Activated gamma-delta T cell (primary cell): ENCODE results near the gene VASH2.
"Not testable (repeated sequence)": the region's sequence is repeated elsewhere in the genome, so short reads cannot be mapped to it uniquely, and the experiment has no call there.

Source experiments
- DNase-seq: peaks from one replicate; lab custom pipeline; 2025; lab: John Stamatoyannopoulos, UW
- total RNA-seq, 2 donors: gene quantifications; one replicate each; lab custom pipeline; 2026; lab: John Stamatoyannopoulos, UW

The VASH2 gene
- 0 to 0.04 reads per million in 2 donors for total RNA-seq

DNA sequence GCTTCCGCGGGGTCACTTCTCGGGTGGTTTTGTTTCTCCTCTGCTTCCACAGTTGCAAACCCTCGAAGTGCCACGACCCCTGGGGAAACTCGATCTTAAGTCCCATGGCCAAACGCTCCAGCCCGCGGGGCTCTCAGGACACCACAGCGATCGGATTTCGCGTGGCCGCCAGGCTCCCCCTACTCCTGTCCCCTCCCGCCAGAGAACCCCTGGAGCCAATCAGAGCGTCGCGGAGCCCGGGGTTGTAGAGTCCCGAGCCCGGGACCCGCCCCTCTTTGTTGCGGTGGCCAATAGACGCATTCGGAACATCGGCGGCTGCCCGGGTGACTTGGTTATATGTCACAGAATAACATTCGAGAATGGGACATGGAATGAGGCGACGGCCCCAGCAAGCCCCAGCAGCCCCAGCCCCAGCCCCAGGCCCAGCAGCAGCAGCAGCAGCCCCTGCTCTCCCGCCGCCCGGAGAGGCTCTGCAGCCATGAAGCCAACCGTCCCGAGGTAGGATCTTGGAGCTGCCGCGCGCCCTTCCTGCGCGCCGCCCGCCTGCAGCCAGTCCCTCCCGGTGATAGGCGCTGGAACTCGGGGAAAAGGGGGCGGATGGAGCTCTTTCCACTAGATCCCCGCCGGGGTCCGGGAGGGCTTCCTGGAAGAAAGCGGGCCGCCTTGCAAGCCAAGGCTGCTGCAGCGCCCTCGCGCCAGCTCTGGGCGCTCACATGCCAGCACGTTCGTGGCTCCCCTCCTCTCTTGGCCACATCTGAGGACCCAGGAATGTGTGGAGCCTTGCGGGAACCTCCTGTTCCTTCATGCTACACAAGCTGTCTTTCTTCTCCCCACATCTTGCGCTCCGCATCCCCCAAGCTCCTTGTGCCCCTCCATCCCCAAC is at the start of gene VASH2:
TSS of gene VASH2 (plus strand) at position 299 of the 883 bp plus-strand sequence. CDS start 1,002 bp downstream, outside the sequence.
- no peak for DNase-seq

DNA sequence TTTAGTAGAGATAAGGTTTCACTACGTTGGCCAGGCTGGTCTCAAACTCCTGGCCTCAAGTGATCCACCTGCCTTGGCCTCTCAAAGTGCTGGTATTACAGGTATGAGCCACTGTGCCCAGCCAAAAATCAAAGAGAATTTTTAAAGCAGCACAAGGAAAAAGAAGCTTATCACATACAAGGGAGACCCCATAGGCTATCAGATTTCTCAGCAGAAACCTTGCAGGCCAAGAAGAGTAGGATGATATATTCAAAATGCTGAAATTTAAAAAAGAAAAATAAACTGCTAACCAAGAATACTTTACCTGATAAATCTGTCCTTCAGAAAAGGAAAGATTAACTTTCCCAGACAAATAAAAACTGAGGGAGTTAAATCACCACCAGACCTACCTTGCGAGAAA is 49.1 kb upstream of the VASH2 start:
- DNase-seq, result no peak

DNA sequence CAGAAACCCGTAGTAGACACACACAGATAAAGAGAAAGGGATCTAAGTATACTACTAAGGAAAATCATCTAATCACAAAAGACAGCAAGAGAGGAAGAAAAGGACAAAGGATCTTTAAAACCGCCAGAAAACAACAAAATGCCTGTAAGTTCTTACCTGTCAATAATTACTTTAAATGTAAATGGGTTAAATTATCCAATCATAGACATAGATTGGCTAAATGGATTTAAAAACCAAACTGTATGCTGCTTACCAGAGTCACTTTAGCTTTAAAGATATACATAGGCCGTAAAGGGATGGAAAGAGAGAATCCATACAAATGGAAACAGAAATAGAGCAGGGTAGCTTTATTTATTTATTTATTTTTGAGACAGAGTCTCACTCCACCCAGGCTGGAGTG is 48.3 kb upstream of the VASH2 start:
- no peak for DNase-seq

DNA sequence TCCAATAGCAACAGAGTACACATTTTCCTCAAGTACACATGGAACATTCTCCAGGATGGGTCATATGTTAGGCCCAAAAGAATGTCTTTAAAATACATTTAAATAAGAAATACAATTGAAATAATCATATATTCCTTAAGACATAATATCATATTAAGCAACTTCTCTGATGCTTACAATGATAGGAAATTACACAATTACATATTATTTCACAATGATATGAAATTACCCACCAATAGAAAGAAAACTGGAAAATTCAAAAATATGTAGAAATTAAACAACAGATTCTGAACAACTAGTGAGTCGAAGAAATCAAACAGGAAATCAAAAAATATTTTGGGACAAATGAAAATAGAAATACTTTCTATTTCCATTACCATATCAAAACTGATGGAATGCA is 46.7 kb upstream of the VASH2 start:
- no peak for DNase-seq

DNA sequence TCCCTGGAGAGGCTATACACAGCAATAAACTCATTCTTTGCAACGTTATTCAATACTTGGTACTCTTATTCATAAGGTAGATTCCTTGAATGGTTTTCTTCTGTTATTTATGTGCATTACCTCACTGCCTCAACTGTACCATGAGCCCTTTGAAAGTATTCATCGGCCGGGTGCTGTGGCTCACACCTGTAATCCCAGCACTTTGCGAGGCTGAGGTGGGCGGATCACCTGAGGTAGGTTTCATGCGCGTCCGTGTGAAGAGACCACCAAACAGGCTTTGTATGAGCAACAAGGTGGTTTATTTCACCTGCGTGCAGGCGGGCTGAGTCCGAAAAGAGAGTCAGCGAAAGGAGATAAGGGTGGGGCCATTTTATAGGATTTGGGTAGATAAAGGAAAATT is 42.3 kb upstream of the VASH2 start:
- not testable (repeated sequence) for DNase-seq

DNA sequence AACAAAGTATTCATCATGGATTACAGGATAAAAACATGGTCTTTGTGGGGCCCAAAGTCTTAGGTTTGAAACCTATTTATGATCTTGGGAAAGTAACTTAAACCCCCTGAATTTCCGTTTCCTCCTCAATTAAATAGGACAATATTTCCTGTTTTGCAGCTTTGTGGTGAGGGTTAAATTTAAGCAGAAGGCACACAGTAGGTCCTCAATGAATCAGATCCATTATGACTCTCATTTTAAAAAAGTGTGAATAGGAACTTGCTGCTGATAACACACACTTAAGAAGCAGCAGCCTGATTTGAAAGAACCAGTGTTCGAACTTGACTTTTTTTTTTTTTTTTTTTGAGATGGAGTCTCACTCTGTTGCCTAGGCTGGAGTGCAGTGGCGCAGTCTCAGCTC is 41.4 kb upstream of the VASH2 start:
- DNase-seq, result no peak

DNA sequence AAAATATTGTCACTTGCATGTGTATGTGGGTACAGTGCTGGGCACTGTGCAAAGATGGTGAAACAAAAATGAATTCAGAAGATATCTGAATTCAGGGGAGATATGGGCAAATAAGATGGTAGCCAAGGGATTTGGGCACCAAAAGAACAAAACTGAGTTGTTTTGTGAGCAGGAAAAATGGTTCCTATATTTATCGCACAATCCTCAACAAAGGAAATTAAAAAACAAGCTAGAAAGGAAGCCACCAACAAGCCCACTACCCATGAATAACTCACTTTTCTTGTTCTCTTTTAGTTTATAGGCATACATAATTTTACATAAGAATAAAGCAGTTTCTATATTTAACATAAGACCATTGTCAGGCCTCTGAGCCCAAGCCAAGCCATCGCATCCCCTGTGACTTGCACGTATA is 40.7 kb upstream of the VASH2 start:
- no peak for DNase-seq

GRCh38 chr1:212910213-212910612 is 40.1 kb upstream of the VASH2 start:
- not testable (repeated sequence) for DNase-seq

GRCh38 chr1:212913638-212914037 is 36.7 kb upstream of the VASH2 start:
- not testable (repeated sequence) for DNase-seq

DNA sequence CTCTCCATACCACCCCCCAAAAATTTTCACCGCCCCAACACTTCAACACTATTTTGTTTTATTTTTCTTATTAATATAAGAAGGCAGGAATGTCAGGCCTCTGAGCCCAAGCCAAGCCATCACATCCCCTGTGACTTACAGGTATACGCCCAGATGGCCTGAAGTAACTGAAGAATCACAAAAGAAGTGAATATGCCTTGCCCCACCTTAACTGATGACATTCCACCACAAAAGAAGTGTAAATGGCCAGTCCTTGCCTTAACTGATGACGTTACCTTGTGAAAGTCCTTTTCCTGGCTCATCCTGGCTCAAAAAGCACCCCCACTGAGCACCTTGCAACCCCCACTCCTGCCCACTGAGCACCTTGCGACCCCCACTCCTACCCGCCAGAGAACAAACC is 36.2 kb upstream of the VASH2 start:
- DNase-seq, result not testable (repeated sequence)

- DNase-seq, result no peak
Measured at GRCh38 chr1:212914789-212915188, 35.6 kb upstream of the VASH2 start.

DNA sequence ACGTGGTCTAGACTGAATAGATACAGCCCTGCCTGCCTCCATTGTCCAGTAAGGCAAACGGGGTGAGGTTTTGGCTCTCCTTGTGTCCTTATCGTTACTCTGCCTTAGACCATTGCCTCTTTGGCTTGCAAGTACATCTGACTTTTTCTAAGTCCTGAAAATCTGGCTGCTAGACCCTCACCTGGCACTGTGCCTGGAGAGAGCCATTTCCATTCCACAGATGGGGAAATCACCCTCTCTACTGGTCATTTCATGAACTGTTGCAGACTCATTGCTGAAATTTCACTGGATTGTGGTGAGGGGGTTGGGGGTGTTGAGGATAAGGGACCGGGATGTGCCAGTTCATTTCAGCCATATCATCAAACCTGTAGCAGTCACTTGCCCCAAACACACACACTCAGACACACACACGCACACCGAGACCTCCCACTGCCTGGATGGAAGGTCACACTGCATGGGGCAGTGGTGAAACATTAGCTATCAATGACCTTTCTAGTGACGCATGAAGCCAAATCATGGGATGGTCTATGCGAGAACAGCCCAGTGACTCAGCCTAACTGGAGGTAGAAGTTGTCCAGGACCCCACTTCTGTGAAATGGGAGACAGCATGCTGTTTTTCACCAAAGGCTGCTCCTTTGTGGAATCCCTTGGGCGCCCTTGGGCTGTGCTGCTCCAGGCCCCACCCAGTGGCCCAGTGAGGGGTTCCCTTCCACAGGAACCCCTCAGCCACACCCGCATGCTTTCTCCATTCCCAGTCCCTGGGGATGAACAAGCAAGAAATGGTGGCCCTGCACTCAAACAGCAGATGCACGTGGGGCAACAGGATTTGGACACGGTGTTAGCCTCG is 34.9 kb upstream of the VASH2 start:
- DNase-seq, result no peak

DNA sequence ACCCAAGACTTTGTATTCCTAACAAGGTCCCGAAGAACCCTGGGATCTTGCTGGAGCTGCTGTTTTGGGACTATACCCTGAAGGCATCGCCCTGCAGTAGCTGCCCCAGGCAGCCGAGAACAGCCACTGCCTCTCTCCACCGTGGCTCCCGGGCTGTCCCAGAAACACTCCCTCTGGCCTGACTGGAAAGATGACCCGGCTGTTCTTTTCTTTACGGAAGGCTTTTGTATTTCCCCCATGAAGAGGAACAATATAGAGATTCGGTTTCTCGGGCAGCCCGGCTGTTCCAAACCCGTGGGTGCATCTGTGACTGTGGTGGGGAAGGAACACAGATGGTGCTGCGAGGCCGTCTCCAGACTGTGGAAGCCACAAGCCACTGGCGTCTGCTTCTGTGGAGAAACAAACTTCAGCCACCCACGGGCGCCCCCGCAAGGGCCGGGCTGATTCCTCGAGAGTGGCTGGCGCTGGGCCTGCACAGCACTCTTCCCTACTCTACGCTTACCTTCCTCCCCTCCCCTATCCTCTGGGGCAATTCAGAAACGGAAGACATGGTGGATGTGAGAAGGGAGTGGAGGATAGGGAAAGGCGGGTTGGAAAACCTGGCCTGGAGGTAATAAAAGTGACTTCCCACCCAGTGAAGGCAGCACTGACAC is 33.7 kb upstream of the VASH2 start:
- no peak for DNase-seq

- no peak for DNase-seq
Measured at GRCh38 chr1:212917134-212917485, 33.2 kb upstream of the VASH2 start.

DNA sequence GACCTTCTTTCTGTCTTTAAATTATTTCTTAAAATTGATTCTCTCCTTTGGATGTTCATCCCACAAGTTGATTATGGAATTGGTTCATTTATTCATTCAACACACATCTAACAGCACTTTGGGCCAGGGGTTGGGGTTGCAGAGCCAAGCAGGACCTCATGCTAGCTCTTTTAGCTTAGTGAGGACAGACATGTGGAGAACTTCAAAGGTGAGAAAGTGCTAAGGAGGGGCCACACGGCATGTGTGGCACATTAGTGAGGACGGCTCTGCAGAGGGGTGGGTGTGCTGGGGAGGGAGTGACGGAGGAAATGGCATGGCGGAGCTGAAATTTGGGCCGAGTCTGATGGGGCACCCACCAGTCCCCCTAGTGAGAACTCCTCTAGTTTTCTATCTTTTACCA is 32.5 kb upstream of the VASH2 start:
- no peak for DNase-seq

DNA sequence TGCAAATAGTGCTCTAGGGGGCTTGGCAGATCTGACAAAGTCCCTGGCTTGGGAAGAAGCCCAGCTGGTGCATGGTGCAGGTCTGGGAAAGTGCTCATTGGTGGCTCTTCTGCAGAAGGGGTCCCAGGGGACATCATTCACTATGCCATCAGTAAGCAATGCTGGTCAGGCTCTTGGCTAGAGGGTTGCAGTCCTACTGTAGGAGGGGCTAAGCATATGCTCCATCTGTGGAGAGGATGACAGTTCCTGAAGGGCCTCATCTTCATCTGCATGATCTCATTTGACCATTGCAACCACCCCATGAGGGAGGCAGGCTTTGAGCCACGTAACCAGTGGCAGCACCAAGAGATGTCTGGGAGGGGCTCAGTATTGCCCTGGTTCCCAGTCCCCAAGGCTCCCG is 31.5 kb upstream of the VASH2 start:
- DNase-seq, result no peak

DNA sequence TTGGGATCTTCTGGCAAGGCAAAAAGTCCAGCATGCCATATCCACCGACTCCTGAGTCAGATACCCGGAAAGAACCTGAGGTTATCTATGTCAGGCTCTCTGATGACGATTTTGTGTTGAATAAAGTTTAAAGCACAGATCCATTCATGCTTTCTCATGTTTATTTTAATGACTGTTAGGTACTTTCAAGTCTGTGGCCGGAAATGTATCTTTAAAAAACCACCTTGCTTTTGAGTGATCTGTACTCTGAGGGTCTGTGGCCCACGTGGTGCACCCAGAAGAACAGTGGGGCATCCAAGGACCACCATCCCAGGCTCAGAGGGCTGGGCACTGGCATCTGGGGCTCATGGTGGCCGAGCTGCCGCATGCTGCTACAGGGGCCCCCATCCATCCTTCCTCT is 30.1 kb upstream of the VASH2 start:
- DNase-seq, result no peak

- DNase-seq, result no peak
Measured at GRCh38 chr1:212920896-212921295, 29.4 kb upstream of the VASH2 start.

GRCh38 chr1:212922016-212922415 is 28.3 kb upstream of the VASH2 start:
- DNase-seq, result no peak

- no peak for DNase-seq
Measured at GRCh38 chr1:212926372-212926771, 24.0 kb upstream of the VASH2 start.

- DNase-seq, result no peak
Measured at GRCh38 chr1:212928323-212929291, 21.7 kb upstream of the VASH2 start.
